Gastrocnemius medialis (tissue), 4 donors: Measurements from ENCODE around the gene ARTN. TPM values are rescaled to one million over a fixed set of nuclear protein-coding genes. Genes with fewer than 3 reads are reported as not detected.

Experiments
- ATAC-seq, 2 donors: fragments of 150-250 bp; one replicate each; pipeline ENCODE4 v1.9.1; 2016
- DNase-seq, 2 donors: peaks; one replicate each; pipeline ENCODE4 v3.0.0-alpha.2; 2019
- H3K27ac ChIP-seq, 4 donors: fragments of 200-600 bp; sonication (generic); 1 replicate in 1 of 4; 2 replicates in 3 of 4; pipeline ENCODE4 v1.5.1; 2016 to 2018; ENCODE audit warnings: mild to moderate bottlenecking in 2 of 4, moderate library complexity in 1 of 4
- H3K27me3 ChIP-seq, 3 donors: fragments of 200-600 bp; sonication (generic) in 2 of 3; 1 replicate in 1 of 3; 2 replicates in 2 of 3; pipeline versions ENCODE4 v1.5.1 to v1.6.0; 2016 to 2019; ENCODE audit warnings: mild to moderate bottlenecking in 1 of 3, moderate library complexity in 1 of 3
- H3K36me3 ChIP-seq, 2 donors: fragments of 200-600 bp; sonication (generic) in 1 of 2; one replicate each; pipeline ENCODE4 v1.5.1; 2017 to 2018
- H3K4me1 ChIP-seq, 2 donors: fragments of 200-600 bp; sonication (generic) in 1 of 2; one replicate each; pipeline ENCODE4 v1.5.1; 2016 to 2017; ENCODE audit warnings: mild to moderate bottlenecking in 2 of 2
- H3K4me3 ChIP-seq, 4 donors: fragments of 200-600 bp; sonication (generic) in 3 of 4; 1 replicate in 1 of 4; 2 replicates in 3 of 4; pipeline ENCODE4 v1.5.1; 2016 to 2019; ENCODE audit warnings: mild to moderate bottlenecking in 2 of 4
- H3K9me3 ChIP-seq, 3 donors: fragments of 200-600 bp; sonication (generic) in 2 of 3; 1 replicate in 1 of 3; 2 replicates in 2 of 3; pipeline ENCODE4 v1.5.1; 2016 to 2019
- CTCF ChIP-seq, 5 experiments: fragments of 450-650 bp in 3 of 5; fragments of 200-600 bp in 2 of 5; sonication (generic) in 2 of 5; IDR thresholded peaks in 4 of 5; conservative IDR thresholded peaks in 1 of 5; 1 replicate in 4 of 5; 2 replicates in 1 of 5; pipeline ENCODE4 v1.5.1; 2016 to 2019; ENCODE audit warnings: antibody characterized with exemption in 5 of 5, mild to moderate bottlenecking in 3 of 5, moderate library complexity in 3 of 5
- POLR2A ChIP-seq, 2 donors: fragments of 450-650 bp; IDR thresholded peaks; one replicate each; pipeline ENCODE4 v1.6.1; 2017; ENCODE audit warnings: antibody characterized with exemption in 2 of 2, mild to moderate bottlenecking in 2 of 2, moderate library complexity in 2 of 2
- in situ Hi-C, 4 donors: fragments of 200-750 bp; cut with MboI; loops; one replicate each; pipeline versions ENCODE4 v1.15.0 to v1.8.0; 2017; ENCODE audit warnings: low sequenced_read_pairs in 4 of 4
- intact Hi-C: fragments of 100-400 bp; cut with DNase I; formaldehyde crosslinking; loops from one replicate; pipeline ENCODE4 v1.15.1; 2023; ENCODE audit warnings: low total_unique reads
- total RNA-seq, 4 donors: library from RNA; depleted of rRNA; stranded (reverse); fragments of >200 nt; gene quantifications; one replicate each; pipeline versions ENCODE4 v1.1.0 to v1.2.3, GENCODE V29; 2016

The ARTN gene
- total RNA-seq, 4 donors from 2014 or later: 0.25 to 1.8 TPM; not detected in 2

- no peaks in the 10 kb centered on the region for H3K9me3 ChIP-seq
- ATAC-seq (no peak), DNase-seq (no peak)
- peak overlapping the region; percentile 73 to 85 (median 80) for H3K4me3 ChIP-seq
- H3K36me3 ChIP-seq: peaks cover 0 to 12% of the 10 kb centered on the region in 2 donors
- in situ Hi-C loops (loop anchor here in 2 of 4 donors (25.0 kb wide), 1 partner anchor 411 kb away; the partner anchor contains the start of gene PTPRF (in 2 of the 2)), intact Hi-C loops (loop anchor here (2.0 to 5.0 kb wide), 4 partner anchors 67 to 241 kb away; partner anchors contain the start of gene ST3GAL3)
- peak overlapping the region; percentile 90 to 97 (median 94) for H3K27ac ChIP-seq
- H3K4me1 ChIP-seq: peaks cover 67 to 70% of the 10 kb centered on the region in 2 donors
- no peaks in the 10 kb centered on the region for H3K27me3 ChIP-seq
- no peak for TF ChIP-seq POLR2A (IDR thresholded peaks at IDR 0.05)
- no peak for TF ChIP-seq CTCF (IDR thresholded peaks at IDR 0.05 in 4 of 5, conservative IDR thresholded peaks at IDR 0.05 in 1 of 5)
Measured at GRCh38 chr1:43947874-43948437, 14.4 kb downstream of the ARTN start.

- no peak for ATAC-seq
- no peak overlapping the region for H3K4me3 ChIP-seq
Measured at GRCh38 chr1:43949678-43950077, 16.1 kb downstream of the ARTN start.

GRCh38 chr1:43951021-43951985 is 17.7 kb downstream of the ARTN start:
- in situ Hi-C loops: no loop called here

More at GRCh38 chr1:43949678-43950077, 16.1 kb downstream of the ARTN start:
- TF ChIP-seq POLR2A (IDR thresholded peaks at IDR 0.05): no peak
- TF ChIP-seq CTCF (IDR thresholded peaks at IDR 0.05 in 4 of 5, conservative IDR thresholded peaks at IDR 0.05 in 1 of 5): no peak
- intact Hi-C loops: loop anchor here (5.0 kb wide), 3 partner anchors 87 to 828 kb away; partner anchors contain the start of genes RPS8 and ST3GAL3
- Histone ChIP-seq H3K27me3 (no peaks in the 10 kb centered on the region), H3K9me3 (no peaks in the 10 kb centered on the region), H3K4me1 (peaks cover 82 to 86% of the 10 kb centered on the region in 2 donors), H3K27ac (peak overlapping the region; percentile 90 to 97 (median 94)), H3K36me3 (peaks cover 0 to 12% of the 10 kb centered on the region in 2 donors)
- DNase-seq: no peak
- in situ Hi-C loops: loop anchor here in 2 of 4 donors (25.0 kb wide), 1 partner anchor 412 kb away; the partner anchor contains the start of gene PTPRF (in 2 of the 2)

More at GRCh38 chr1:43951021-43951985, 17.7 kb downstream of the ARTN start:
- H3K9me3 ChIP-seq: no peaks in the 10 kb centered on the region
- ATAC-seq (no peak), DNase-seq (no peak)
- H3K36me3 ChIP-seq: peaks cover 0 to 16% of the 10 kb centered on the region in 2 donors
- no peak overlapping the region for H3K4me3 ChIP-seq
- H3K4me1 ChIP-seq: peaks cover 80 to 84% of the 10 kb centered on the region in 2 donors
- TF ChIP-seq CTCF (IDR thresholded peaks at IDR 0.05 in 4 of 5, conservative IDR thresholded peaks at IDR 0.05 in 1 of 5) (no peak), POLR2A (IDR thresholded peaks at IDR 0.05) (no peak)
- no peaks in the 10 kb centered on the region for H3K27me3 ChIP-seq
- intact Hi-C loops: loop anchor here (5.0 kb wide), 1 partner anchor 826 kb away; the partner anchor contains the start of gene RPS8
- peak overlapping the region; percentile 90 to 97 (median 94) for H3K27ac ChIP-seq
